Astrocyte (in vitro differentiated cells and primary cell): Measurements from ENCODE around the gene AIF1.

Experiments
- CTCF ChIP-seq: IDR thresholded peaks from 2 replicates; pipeline ENCODE4 v1.5.1; 2011; ENCODE audit warnings: low read depth, mild to moderate bottlenecking, inconsistent platforms, low read length, moderate library complexity; ENCODE audit not compliant: insufficient read depth
- EZH2 ChIP-seq: IDR thresholded peaks from 2 replicates; pipeline ENCODE4 v1.6.1; 2012; ENCODE audit warnings: mild to moderate bottlenecking, low read length, inconsistent platforms; ENCODE audit not compliant: insufficient read depth

GRCh38 chr6:31579546-31580437 is 35.2 kb upstream of the AIF1 start:
- TF ChIP-seq CTCF: no peak
- no peak for TF ChIP-seq EZH2
